MCF 10A (cell line): Measurements from ENCODE around the gene LRP1B. TPM values are rescaled to one million over a fixed set of nuclear protein-coding genes. Genes with fewer than 3 reads are reported as not detected.

Source experiments
- BruUV-seq: library from RNA; stranded (reverse); fragments of 400-500 nt; replicated peaks from 2 replicates; lab custom pipeline; 2021; lab: Mats Ljungman, UMichigan
- CTCF ChIA-PET: fragments of 300-600 bp; sonication (Branson Sonifier 250); formaldehyde crosslinking; extraction: SDS; loops from one replicate; lab custom pipeline; 2021; ENCODE audit warnings: antibody characterized with exemption, inconsistent platforms; lab: Yijun Ruan, JAX
- POLR2A ChIA-PET: fragments of 300-600, 350-650 bp; sonication (Branson Sonifier 250); formaldehyde crosslinking; extraction: SDS; loops from one replicate; lab custom pipeline; 2020; ENCODE audit warnings: antibody characterized with exemption, inconsistent platforms; lab: Yijun Ruan, JAX
- DNase-seq: peaks from one replicate; pipeline ENCODE4 v3.0.0-alpha.2; 2018; ENCODE audit not compliant: unreplicated experiment
- H3K27ac Mint-ChIP-seq: one replicate; pipeline ENCODE4 v1.8.0; 2022; ENCODE audit warnings: mild to moderate bottlenecking, low read depth, mixed read lengths; ENCODE audit not compliant: unreplicated experiment
- H3K27me3 Mint-ChIP-seq: one replicate; pipeline ENCODE4 v1.8.0; 2022; ENCODE audit warnings: mixed read lengths; ENCODE audit not compliant: insufficient read depth, unreplicated experiment
- H3K36me3 Mint-ChIP-seq: one replicate; pipeline ENCODE4 v1.8.0; 2022; ENCODE audit warnings: mild to moderate bottlenecking, moderate library complexity, mixed read lengths; ENCODE audit not compliant: insufficient read depth, unreplicated experiment
- H3K4me1 Mint-ChIP-seq: one replicate; pipeline ENCODE4 v1.8.0; 2022; ENCODE audit warnings: mixed read lengths; ENCODE audit not compliant: insufficient read depth, unreplicated experiment
- H3K4me3 Mint-ChIP-seq: one replicate; pipeline ENCODE4 v1.8.0; 2022; ENCODE audit warnings: mild to moderate bottlenecking, moderate library complexity, mixed read lengths; ENCODE audit not compliant: unreplicated experiment
- H3K9me3 Mint-ChIP-seq: one replicate; pipeline ENCODE4 v1.8.0; 2022; ENCODE audit warnings: mixed read lengths; ENCODE audit not compliant: unreplicated experiment
- CTCF ChIP-seq: fragments of 200-600 bp; IDR thresholded peaks from one replicate; pipeline ENCODE4 v1.8.0; 2022; ENCODE audit warnings: antibody characterized with exemption, mild to moderate bottlenecking; ENCODE audit not compliant: unreplicated experiment
- intact Hi-C: fragments of 100-400 bp; cut with micrococcal nuclease; formaldehyde crosslinking; loops from 2 replicates; pipeline ENCODE4 v1.14.1; 2022
- total RNA-seq: library from RNA; stranded (reverse); gene quantifications from 2 replicates; pipeline ENCODE4 v1.2.3, GENCODE V29; 2022

The LRP1B gene
- total RNA-seq, 1 experiment from 2014 or later, result not detected

- DNase-seq, result no peak
- ChIA-PET CTCF (no interaction called here), POLR2A (no interaction called here)
- no peak overlapping the region for H3K27ac Mint-ChIP-seq
- H3K4me1 Mint-ChIP-seq, result no peaks in the 10 kb centered on the region
- no peak overlapping the region for H3K4me3 Mint-ChIP-seq
- no peaks in the 10 kb centered on the region for H3K9me3 Mint-ChIP-seq
- no peaks in the 10 kb centered on the region for H3K36me3 Mint-ChIP-seq
- no peak for TF ChIP-seq CTCF
- intact Hi-C loops, result no loop called here
- peaks cover 27% of the 10 kb centered on the region for H3K27me3 Mint-ChIP-seq
- no TSS peak for BruUV-seq
Observed at GRCh38 chr2:141482697-141483096, 648.1 kb downstream of the LRP1B start.

- no peaks in the 10 kb centered on the region for H3K4me1 Mint-ChIP-seq
- no peak overlapping the region for H3K4me3 Mint-ChIP-seq
- H3K27me3 Mint-ChIP-seq, result peaks cover 29% of the 10 kb centered on the region
- no peak for DNase-seq
- TF ChIP-seq CTCF, result no peak
- BruUV-seq, result no TSS peak
- POLR2A ChIA-PET, result no interaction called here
- CTCF ChIA-PET, result no interaction called here
- no peaks in the 10 kb centered on the region for H3K36me3 Mint-ChIP-seq
- no peak overlapping the region for H3K27ac Mint-ChIP-seq
- H3K9me3 Mint-ChIP-seq, result no peaks in the 10 kb centered on the region
- intact Hi-C loops, result no loop called here
Observed at GRCh38 chr2:141475801-141476200, 655.0 kb downstream of the LRP1B start.

GRCh38 chr2:141468761-141469160, 662.1 kb downstream of the LRP1B start:
- ChIA-PET CTCF (interaction anchor here (0.6 kb wide), 2 partner anchors 64 to 166 kb away, joined by 3 read pairs; no protein-coding TSS in a partner anchor), POLR2A (no interaction called here)
- intact Hi-C loops, result no loop called here
- Mint-ChIP-seq H3K9me3 (no peaks in the 10 kb centered on the region), H3K4me1 (no peaks in the 10 kb centered on the region), H3K4me3 (no peak overlapping the region), H3K27ac (no peak overlapping the region), H3K27me3 (peaks cover 15% of the 10 kb centered on the region), H3K36me3 (no peaks in the 10 kb centered on the region)
- no peak for TF ChIP-seq CTCF
- DNase-seq, result no peak
- BruUV-seq, result no TSS peak

- H3K9me3 Mint-ChIP-seq, result no peaks in the 10 kb centered on the region
- H3K4me1 Mint-ChIP-seq, result no peaks in the 10 kb centered on the region
- POLR2A ChIA-PET, result no interaction called here
- no peak overlapping the region for H3K27ac Mint-ChIP-seq
- CTCF ChIA-PET, result no interaction called here
- peaks cover 11% of the 10 kb centered on the region for H3K27me3 Mint-ChIP-seq
- no TSS peak for BruUV-seq
- TF ChIP-seq CTCF, result no peak
- H3K4me3 Mint-ChIP-seq, result no peak overlapping the region
- intact Hi-C loops, result no loop called here
- DNase-seq, result no peak
- no peaks in the 10 kb centered on the region for H3K36me3 Mint-ChIP-seq
Observed at GRCh38 chr2:141467331-141467730, 663.5 kb downstream of the LRP1B start.
